Lower leg skin (tissue), 3 donors: ENCODE results near the gene CITED1.

Experiments
- POLR2A ChIP-seq, 2 donors: fragments of 450-650 bp; IDR thresholded peaks; one replicate each; pipeline ENCODE4 v1.6.1; 2016 to 2017; ENCODE audit warnings: antibody characterized with exemption in 2 of 2, mild to moderate bottlenecking in 1 of 2, moderate library complexity in 1 of 2
- TF ChIP-seq, protein P1 (sequence below), 3 donors: fragments of 450-650 bp; IDR thresholded peaks; one replicate each; pipeline ENCODE4 v1.5.1; 2016; ENCODE audit warnings: antibody characterized with exemption in 3 of 3, mild to moderate bottlenecking in 3 of 3, moderate library complexity in 2 of 3

GRCh38 chrX:72340626-72341025, 34.9 kb upstream of the CITED1 start:
- TF ChIP-seq, protein P1, sequence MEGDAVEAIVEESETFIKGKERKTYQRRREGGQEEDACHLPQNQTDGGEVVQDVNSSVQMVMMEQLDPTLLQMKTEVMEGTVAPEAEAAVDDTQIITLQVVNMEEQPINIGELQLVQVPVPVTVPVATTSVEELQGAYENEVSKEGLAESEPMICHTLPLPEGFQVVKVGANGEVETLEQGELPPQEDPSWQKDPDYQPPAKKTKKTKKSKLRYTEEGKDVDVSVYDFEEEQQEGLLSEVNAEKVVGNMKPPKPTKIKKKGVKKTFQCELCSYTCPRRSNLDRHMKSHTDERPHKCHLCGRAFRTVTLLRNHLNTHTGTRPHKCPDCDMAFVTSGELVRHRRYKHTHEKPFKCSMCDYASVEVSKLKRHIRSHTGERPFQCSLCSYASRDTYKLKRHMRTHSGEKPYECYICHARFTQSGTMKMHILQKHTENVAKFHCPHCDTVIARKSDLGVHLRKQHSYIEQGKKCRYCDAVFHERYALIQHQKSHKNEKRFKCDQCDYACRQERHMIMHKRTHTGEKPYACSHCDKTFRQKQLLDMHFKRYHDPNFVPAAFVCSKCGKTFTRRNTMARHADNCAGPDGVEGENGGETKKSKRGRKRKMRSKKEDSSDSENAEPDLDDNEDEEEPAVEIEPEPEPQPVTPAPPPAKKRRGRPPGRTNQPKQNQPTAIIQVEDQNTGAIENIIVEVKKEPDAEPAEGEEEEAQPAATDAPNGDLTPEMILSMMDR (IDR thresholded peaks at IDR 0.05) = no peak
- no peak for TF ChIP-seq POLR2A (IDR thresholded peaks at IDR 0.05)
